Activated B cell treated with CpG ODN at 0.5 μM for 24 hours (primary cell): ENCODE results near the gene PI16. TPM values are rescaled to one million over a fixed set of nuclear protein-coding genes. Genes with fewer than 3 reads are reported as not detected.

ENCODE experiments used
- ATAC-seq: fragments of 200-7000 bp; cut with Tn5 transposase; one replicate; pipeline ENCODE4 v1.10.0; 2021; ENCODE audit warnings: low read depth, mild to moderate bottlenecking, moderate library complexity
- CTCF ChIA-PET: fragments of 350-600 bp; sonication (Branson Sonifier 250); formaldehyde crosslinking; loops from one replicate; lab custom pipeline; 2021; ENCODE audit warnings: antibody characterized with exemption; lab: Charles Lee
- POLR2A ChIA-PET: fragments of 350-600 bp; sonication (Branson Sonifier 250); formaldehyde crosslinking; loops from one replicate; lab custom pipeline; 2021; ENCODE audit warnings: antibody characterized with exemption; lab: Charles Lee
- DNase-seq: peaks from one replicate; pipeline ENCODE4 v3.0.0; 2022
- H3K27ac Mint-ChIP-seq: one replicate; pipeline ENCODE4 v1.8.0; 2020; ENCODE audit warnings: mixed read lengths
- H3K27me3 Mint-ChIP-seq: one replicate; pipeline ENCODE4 v1.8.0; 2021; ENCODE audit warnings: mixed read lengths
- H3K36me3 Mint-ChIP-seq: one replicate; pipeline ENCODE4 v1.8.0; 2021; ENCODE audit warnings: low read depth, mixed read lengths
- H3K4me1 Mint-ChIP-seq: one replicate; pipeline ENCODE4 v1.8.0; 2021; ENCODE audit warnings: mixed read lengths
- H3K4me3 Mint-ChIP-seq: one replicate; pipeline ENCODE4 v1.8.0; 2020; ENCODE audit warnings: mild to moderate bottlenecking, mixed read lengths
- H3K9me3 Mint-ChIP-seq: one replicate; pipeline ENCODE4 v1.8.0; 2020; ENCODE audit warnings: mixed read lengths
- CTCF ChIP-seq: fragments of 200-600 bp; IDR thresholded peaks from one replicate; pipeline ENCODE4 v1.8.0; 2022; ENCODE audit warnings: antibody characterized with exemption, mild to moderate bottlenecking
- intact Hi-C: fragments of 100-400 bp; cut with micrococcal nuclease; formaldehyde crosslinking; loops from one replicate; pipeline ENCODE4 v1.15.1; 2024
- total RNA-seq: library from RNA; stranded (reverse); gene quantifications from 2 replicates; pipeline ENCODE4 v1.2.3, GENCODE V29; 2022

PI16 gene
- total RNA-seq, 1 donor from 2014 or later = 0.78 TPM

GRCh38 chr6:36927691-36928546 is 26.6 kb upstream of the PI16 start:
- Mint-ChIP-seq H3K36me3 (peaks cover 35% of the 10 kb centered on the region), H3K27ac (no peak overlapping the region), H3K4me3 (no peak overlapping the region), H3K4me1 (peaks cover 4% of the 10 kb centered on the region), H3K9me3 (no peaks in the 10 kb centered on the region), H3K27me3 (no peaks in the 10 kb centered on the region)
- ATAC-seq (no peak), DNase-seq (no peak)
- TF ChIP-seq CTCF = no peak
- ChIA-PET CTCF (interaction anchor here (1.1 kb wide), 1 partner anchor 283 kb away, joined by 3 read pairs; no protein-coding TSS in a partner anchor), POLR2A (no interaction called here)
- intact Hi-C loops = no loop called here

GRCh38 chr6:36928547-36928918 is 26.0 kb upstream of the PI16 start:
- no peaks in the 10 kb centered on the region for H3K27me3 Mint-ChIP-seq
- H3K27ac Mint-ChIP-seq = no peak overlapping the region
- H3K4me1 Mint-ChIP-seq = peaks cover 4% of the 10 kb centered on the region
- ChIA-PET POLR2A (no interaction called here), CTCF (no interaction called here)
- TF ChIP-seq CTCF = no peak
- ATAC-seq (no peak), DNase-seq (no peak)
- no peak overlapping the region for H3K4me3 Mint-ChIP-seq
- no peaks in the 10 kb centered on the region for H3K9me3 Mint-ChIP-seq
- H3K36me3 Mint-ChIP-seq = peaks cover 29% of the 10 kb centered on the region
- intact Hi-C loops = no loop called here

GRCh38 chr6:36929152-36929551 is 25.4 kb upstream of the PI16 start:
- no peaks in the 10 kb centered on the region for H3K9me3 Mint-ChIP-seq
- H3K36me3 Mint-ChIP-seq = peaks cover 23% of the 10 kb centered on the region
- intact Hi-C loops = no loop called here
- H3K27me3 Mint-ChIP-seq = no peaks in the 10 kb centered on the region
- CTCF ChIA-PET = no interaction called here
- H3K27ac Mint-ChIP-seq = no peak overlapping the region
- peaks cover 4% of the 10 kb centered on the region for H3K4me1 Mint-ChIP-seq
- ATAC-seq (no peak), DNase-seq (no peak)
- H3K4me3 Mint-ChIP-seq = no peak overlapping the region
- POLR2A ChIA-PET = no interaction called here
- no peak for TF ChIP-seq CTCF

GRCh38 chr6:36929607-36930006 is 24.9 kb upstream of the PI16 start:
- ATAC-seq (no peak), DNase-seq (no peak)
- ChIA-PET POLR2A (no interaction called here), CTCF (no interaction called here)
- Mint-ChIP-seq H3K27me3 (no peaks in the 10 kb centered on the region), H3K9me3 (no peaks in the 10 kb centered on the region), H3K4me1 (peaks cover 4% of the 10 kb centered on the region), H3K27ac (no peak overlapping the region), H3K36me3 (peaks cover 18% of the 10 kb centered on the region), H3K4me3 (no peak overlapping the region)
- intact Hi-C loops = no loop called here
- TF ChIP-seq CTCF = no peak

- DNase-seq = no peak
- intact Hi-C loops = no loop called here
- no peak for ATAC-seq
- Mint-ChIP-seq H3K27ac (no peak overlapping the region), H3K4me3 (no peak overlapping the region), H3K27me3 (no peaks in the 10 kb centered on the region), H3K4me1 (peaks cover 4% of the 10 kb centered on the region), H3K9me3 (no peaks in the 10 kb centered on the region), H3K36me3 (peaks cover 10% of the 10 kb centered on the region)
- TF ChIP-seq CTCF = no peak
- ChIA-PET POLR2A (no interaction called here), CTCF (no interaction called here)
These were observed 24.1 kb upstream of the PI16 start for GRCh38 chr6:36930483-36930882.
